Hepatocyte (in vitro differentiated cells): ENCODE measurements around the gene MCM3. TPM values are rescaled to one million over a fixed set of nuclear protein-coding genes. Genes with fewer than 3 reads are reported as not detected.

Source experiments
- DNase-seq: peaks from one replicate; pipeline ENCODE4 v3.0.0-alpha.2; 2016; ENCODE audit warnings: low spot score
- H2AFZ ChIP-seq: fragments of 200-600 bp; sonication (generic); 2 replicates; pipeline ENCODE4 v1.6.0; 2016; ENCODE audit warnings: antibody characterized with exemption, mild to moderate bottlenecking
- H3K27ac ChIP-seq: fragments of 200-600 bp; sonication (generic); 2 replicates; pipeline ENCODE4 v1.5.1; 2016; ENCODE audit warnings: mild to moderate bottlenecking
- H3K27me3 ChIP-seq: fragments of 200-600 bp; sonication (generic); 2 replicates; pipeline ENCODE4 v1.6.1; 2016
- H3K36me3 ChIP-seq: fragments of 200-600 bp; sonication (generic); replicated peaks from 2 replicates; pipeline ENCODE4 v1.5.1; 2016; ENCODE audit warnings: low read depth; ENCODE audit not compliant: insufficient read depth
- H3K4me1 ChIP-seq: fragments of 200-600 bp; sonication (generic); 2 replicates; pipeline ENCODE4 v1.5.1; 2016; ENCODE audit warnings: mild to moderate bottlenecking, moderate library complexity; ENCODE audit not compliant: insufficient read depth
- H3K4me2 ChIP-seq: fragments of 200-600 bp; sonication (generic); 2 replicates; pipeline ENCODE4 v1.6.0; 2016
- H3K4me3 ChIP-seq: fragments of 200-600 bp; sonication (generic); 2 replicates; pipeline ENCODE4 v1.5.1; 2016; ENCODE audit warnings: mild to moderate bottlenecking
- H3K79me2 ChIP-seq: fragments of 200-600 bp; sonication (generic); 2 replicates; pipeline ENCODE4 v1.6.0; 2017; ENCODE audit warnings: mild to moderate bottlenecking
- H3K9me2 ChIP-seq: fragments of 200-600 bp; sonication (generic); replicated peaks from 2 replicates; pipeline ENCODE4 v1.6.0; 2017; ENCODE audit warnings: mild to moderate bottlenecking; ENCODE audit not compliant: insufficient read depth
- H3K9me3 ChIP-seq: fragments of 200-600 bp; sonication (generic); 2 replicates; pipeline ENCODE4 v1.5.1; 2016; ENCODE audit warnings: low read depth, mild to moderate bottlenecking
- H4K20me1 ChIP-seq: fragments of 200-600 bp; sonication (generic); 2 replicates; pipeline ENCODE4 v1.6.0; 2016; ENCODE audit warnings: mild to moderate bottlenecking; ENCODE audit not compliant: insufficient read depth, poor library complexity, severe bottlenecking
- CTCF ChIP-seq: fragments of 200-600 bp; sonication (generic); IDR thresholded peaks from 2 replicates; pipeline ENCODE4 v1.5.1; 2016; ENCODE audit warnings: antibody characterized with exemption, mild to moderate bottlenecking; ENCODE audit not compliant: poor library complexity
- EZH2 ChIP-seq: fragments of 200-600 bp; sonication (generic); IDR thresholded peaks from 2 replicates; pipeline ENCODE4 v1.6.1; 2016; ENCODE audit warnings: antibody characterized with exemption, mild to moderate bottlenecking, borderline replicate concordance
- EZH2phosphoT487 ChIP-seq: fragments of 200-600 bp; sonication (generic); IDR thresholded peaks from one replicate; pipeline ENCODE4 v1.6.1; 2018; ENCODE audit warnings: antibody characterized with exemption, mild to moderate bottlenecking, low read depth, moderate library complexity; ENCODE audit not compliant: unreplicated experiment, severe bottlenecking
- WGBS: methylation state at CpG from one replicate; pipeline ENCODE4 v1.1.6; 2016; ENCODE audit warnings: low lambda C conversion rate; ENCODE audit errors: missing lambda C conversion rate; 5-methylcytosine and 5-hydroxymethylcytosine counted together
- polyA plus RNA-seq: library from polyadenylated mRNA; unstranded; fragments of >200 nt; fragmentation: Nextera tagmentation; extraction: Ambion mirVana; gene quantifications from 2 replicates; pipeline ENCODE4 v1.2.1, GENCODE V29; 2016
- total RNA-seq: library from RNA; depleted of rRNA; stranded (reverse); fragments of >200 nt; gene quantifications from 2 replicates; pipeline ENCODE4 v1.2.3, GENCODE V29; 2014

The MCM3 gene
- total RNA-seq (36.4 and 40.7 TPM in 2 replicates), polyA plus RNA-seq (32.6 and 33.8 TPM in 2 replicates)

GRCh38 chr6:52284460-52285176 is at the start of gene MCM3:
Gene MCM3 (minus strand): TSS chr6:52284742. CDS start chr6:52284674, 68 bp downstream.
- 1% methylated on average over 53 of the region's 53 CpGs for WGBS
- H3K79me2 ChIP-seq: peaks cover 39% of the 10 kb centered on the region
- no peaks in the 10 kb centered on the region for H3K27me3 ChIP-seq

GRCh38 chr6:52333840-52334200 is 49.3 kb upstream of the MCM3 start:
- no peaks in the 10 kb centered on the region for H4K20me1 ChIP-seq
- WGBS: 28% methylated on average over 1 of the region's 1 CpG
- H3K36me3 ChIP-seq: no peaks in the 10 kb centered on the region
- DNase-seq: no peak
- no peaks in the 10 kb centered on the region for H3K79me2 ChIP-seq
- no peak overlapping the region for H3K4me3 ChIP-seq
- H3K9me2 ChIP-seq: no peaks in the 10 kb centered on the region
- no peaks in the 10 kb centered on the region for H3K9me3 ChIP-seq
- H3K4me2 ChIP-seq: no peak overlapping the region
- H3K4me1 ChIP-seq: peaks cover 41% of the 10 kb centered on the region
- no peaks in the 10 kb centered on the region for H3K27me3 ChIP-seq
- TF ChIP-seq CTCF: no peak
- no peak for TF ChIP-seq EZH2
- no peak for TF ChIP-seq EZH2phosphoT487
- no peak overlapping the region for H2AFZ ChIP-seq
- peak overlapping the region; percentile 65 for H3K27ac ChIP-seq

More at GRCh38 chr6:52284460-52285176, at the start of gene MCM3:
- peak within 1 kb of the TSS; percentile 70 for H3K27ac ChIP-seq
- H4K20me1 ChIP-seq: no peaks in the 10 kb centered on the region
- peak within 1 kb of the TSS; percentile 74 for H3K4me3 ChIP-seq
- H3K9me2 ChIP-seq: no peaks in the 10 kb centered on the region
- H3K36me3 ChIP-seq: no peaks in the 10 kb centered on the region
- TF ChIP-seq EZH2phosphoT487 (no peak), EZH2 (no peak), CTCF (no peak)
- peak; percentile 98 for DNase-seq
- peak within 1 kb of the TSS; percentile 93 for H3K4me2 ChIP-seq
- peak within 1 kb of the TSS; percentile 91 for H2AFZ ChIP-seq
- H3K9me3 ChIP-seq: no peaks in the 10 kb centered on the region
- no peaks in the 10 kb centered on the region for H3K4me1 ChIP-seq

- DNase-seq: no peak
- 84% methylated on average over 4 of the region's 4 CpGs for WGBS
- TF ChIP-seq EZH2 (no peak), CTCF (no peak), EZH2phosphoT487 (no peak)
- Histone ChIP-seq H3K9me3 (no peaks in the 10 kb centered on the region), H3K79me2 (no peaks in the 10 kb centered on the region), H3K4me3 (no peak overlapping the region), H2AFZ (no peak overlapping the region), H4K20me1 (no peaks in the 10 kb centered on the region), H3K27ac (peak overlapping the region; percentile 18), H3K27me3 (no peaks in the 10 kb centered on the region), H3K4me1 (peaks cover 51% of the 10 kb centered on the region), H3K36me3 (no peaks in the 10 kb centered on the region), H3K4me2 (no peak overlapping the region), H3K9me2 (no peaks in the 10 kb centered on the region)
These were observed 47.4 kb upstream of the MCM3 start for GRCh38 chr6:52331793-52332457.
